HG03571 (cell line): ENCODE data around the gene ANKS1B.
"Not testable (repeated sequence)": the region's sequence is repeated elsewhere in the genome, so short reads cannot be mapped to it uniquely, and the experiment has no call there.

Experiments
- ATAC-seq: cut with Tn5 transposase; IDR thresholded peaks from one replicate; pipeline ENCODE4 v1.9.1; 2021; ENCODE audit not compliant: unreplicated experiment

Gene ANKS1B

GRCh38 chr12:99389751-99390150 is 595.0 kb downstream of the ANKS1B start:
- no peak for ATAC-seq

- no peak for ATAC-seq
These were observed 596.0 kb downstream of the ANKS1B start for GRCh38 chr12:99388671-99389195.

- no peak for ATAC-seq
These were observed 597.1 kb downstream of the ANKS1B start for GRCh38 chr12:99387661-99388060.

- no peak for ATAC-seq
These were observed 597.8 kb downstream of the ANKS1B start for GRCh38 chr12:99386907-99387306.

- ATAC-seq, result no peak
These were observed 601.5 kb downstream of the ANKS1B start for GRCh38 chr12:99383258-99383657.

GRCh38 chr12:99381992-99382391 is 602.7 kb downstream of the ANKS1B start:
- peak; percentile 82 for ATAC-seq

GRCh38 chr12:99380701-99381100 is 604.0 kb downstream of the ANKS1B start:
- no peak for ATAC-seq

- no peak for ATAC-seq
These were observed 610.7 kb downstream of the ANKS1B start for GRCh38 chr12:99374023-99374422.

- ATAC-seq, result no peak
These were observed 612.3 kb downstream of the ANKS1B start for GRCh38 chr12:99372257-99372920.

GRCh38 chr12:99370421-99371138 is 614.2 kb downstream of the ANKS1B start:
- no peak for ATAC-seq

GRCh38 chr12:99367181-99367580 is 617.6 kb downstream of the ANKS1B start:
- no peak for ATAC-seq

GRCh38 chr12:99352269-99352668 is 632.5 kb downstream of the ANKS1B start:
- no peak for ATAC-seq

- no peak for ATAC-seq
These were observed 640.8 kb downstream of the ANKS1B start for GRCh38 chr12:99343960-99344359.

- ATAC-seq, result no peak
These were observed 645.1 kb downstream of the ANKS1B start for GRCh38 chr12:99339663-99340062.

- ATAC-seq, result no peak
These were observed 650.3 kb downstream of the ANKS1B start for GRCh38 chr12:99334285-99335056.

GRCh38 chr12:99332936-99333591 is 651.7 kb downstream of the ANKS1B start:
- no peak for ATAC-seq

- no peak for ATAC-seq
These were observed 654.5 kb downstream of the ANKS1B start for GRCh38 chr12:99330216-99330615.

GRCh38 chr12:99321210-99321609 is 663.5 kb downstream of the ANKS1B start:
- not testable (repeated sequence) for ATAC-seq

GRCh38 chr12:99311373-99311772 is 673.4 kb downstream of the ANKS1B start:
- no peak for ATAC-seq

- no peak for ATAC-seq
These were observed 674.9 kb downstream of the ANKS1B start for GRCh38 chr12:99309812-99310211.

GRCh38 chr12:99302874-99303273 is 681.9 kb downstream of the ANKS1B start:
- no peak for ATAC-seq
